ENCODE results near the gene CROCC2.

DNA sequence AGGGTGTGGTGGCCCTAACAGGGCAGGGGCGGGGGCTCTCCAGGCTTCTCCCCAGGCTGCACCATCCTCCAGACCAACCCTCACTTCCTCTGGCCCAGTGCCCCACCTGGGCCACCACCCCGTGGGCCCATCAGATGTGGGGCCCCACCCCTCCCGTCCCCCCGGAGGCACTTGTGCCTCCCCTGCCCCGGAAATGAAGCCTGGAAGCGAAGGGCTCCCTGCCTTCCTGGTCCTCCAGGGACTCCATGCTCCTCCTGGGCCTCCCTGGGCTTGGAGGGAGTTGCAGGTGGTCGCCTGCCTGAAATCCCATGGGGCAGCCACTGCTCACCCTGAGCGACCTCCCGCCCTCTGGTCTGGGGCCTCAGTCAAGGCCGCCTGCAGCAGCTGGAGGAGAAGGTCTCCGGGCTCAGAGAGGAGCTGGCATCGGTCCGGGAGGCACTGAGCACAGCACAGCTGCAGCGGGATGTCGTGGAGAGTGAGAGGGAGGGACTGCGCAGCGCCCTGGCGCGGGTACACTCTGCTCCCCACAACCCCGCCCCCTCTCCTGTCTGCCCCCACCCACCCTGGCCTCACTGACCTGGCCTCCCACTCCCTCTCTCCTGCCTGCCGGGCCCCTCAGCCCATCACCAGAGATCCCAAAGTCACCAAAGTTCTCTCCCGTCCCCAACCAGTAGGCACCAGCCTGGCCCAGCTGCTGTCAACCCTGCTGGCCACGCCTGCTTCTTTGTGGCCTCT is 28.0 kb downstream of the CROCC2 start:
- no peak for TF ChIP-seq POLR2A (IDR thresholded peaks at IDR 0.05; ENCODE audit: low read depth, low read length)
- no peak for TF ChIP-seq TAF1 (IDR thresholded peaks at IDR 0.05; ENCODE audit: borderline replicate concordance, low read depth, low read length)
- no peak for TF ChIP-seq POLR2AphosphoS5 (IDR thresholded peaks at IDR 0.05; ENCODE audit: low read depth, low read length)

Data from GM12892 (cell line).